ENCODE measurements around the gene DLG1. TPM values are rescaled to one million over a fixed set of nuclear protein-coding genes. Genes with fewer than 3 reads are reported as not detected.

The DLG1 gene
- total and polyA plus RNA-seq, 9 of the 15 experiments (the other 6 are each of a cell fraction or from before 2014, with no cell fraction given), result 9.4 to 63.5 (median 43.6) TPM

DNA sequence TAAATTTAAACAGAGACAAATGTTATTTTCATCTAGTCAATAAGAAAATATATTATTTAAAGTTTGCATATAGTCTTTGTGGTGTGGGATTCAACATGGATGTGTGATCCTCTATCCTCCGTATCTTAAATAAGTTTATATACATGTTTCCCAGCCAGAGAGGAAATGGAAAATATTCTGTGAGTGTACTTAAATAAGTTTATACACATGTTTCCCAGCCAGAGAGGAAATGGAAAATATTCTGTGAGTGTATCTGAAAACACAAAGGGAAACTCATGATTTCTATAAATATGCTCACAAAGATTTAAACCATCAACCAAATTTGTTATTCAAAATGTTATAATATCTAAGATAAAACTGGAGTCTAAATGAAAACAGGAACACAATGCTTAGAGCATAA is 158.8 kb downstream of the DLG1 start:
- WGBS (ENCODE audit: insufficient coverage, low coverage, missing lambda C conversion rate), result 100% methylated on average over 1 of the region's 1 CpG
- POLR2A ChIA-PET, result no interaction called here
- no TSS peak for BruUV-seq (replicated peaks)

DNA sequence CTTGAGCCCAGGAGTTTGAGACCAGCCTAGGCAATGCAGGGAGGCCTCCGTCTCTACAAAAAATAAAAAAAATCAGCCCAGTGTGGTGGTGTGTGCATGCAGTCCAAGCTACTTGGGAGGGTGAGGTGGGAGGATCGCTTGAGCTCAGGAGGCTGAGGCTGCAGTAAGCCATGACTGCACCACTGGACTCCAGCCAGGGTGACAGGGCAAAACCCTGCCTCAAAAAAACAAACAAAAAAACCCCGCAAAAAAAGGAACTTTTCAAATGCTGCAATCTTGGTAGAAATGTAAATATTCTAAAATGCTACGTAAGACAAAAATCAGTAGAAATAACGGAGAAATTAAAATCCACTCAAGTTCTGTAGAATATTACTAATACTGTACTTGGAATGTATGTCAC is 160.7 kb downstream of the DLG1 start:
- ChIA-PET CTCF (ENCODE audit: low intra/inter-chr PET ratio) (no interaction called here), POLR2A (interaction anchor here (0.6 kb wide), 1 partner anchor 25 kb away, joined by 3 read pairs; no protein-coding TSS in a partner anchor)
- in situ Hi-C loops (cut with MboI), result no loop called here
- Histone ChIP-seq H3K79me2 (ENCODE audit: control insufficient read depth, insufficient read depth, low read length) (no peaks in the 10 kb centered on the region), H3K4me1 (replicated peaks in 1 of 2; ENCODE audit: control insufficient read depth in 2 of 2, insufficient read depth in 2 of 2, low read length in 2 of 2) (no peaks in the 10 kb centered on the region), H3K4me3 (no peak overlapping the region), H3K36me3 (ENCODE audit: control insufficient read depth, insufficient read depth, low read length) (peaks cover 63% of the 10 kb centered on the region), H3K4me2 (ENCODE audit: insufficient read depth, low read length) (no peak overlapping the region), H2AFZ (ENCODE audit: low read depth, low read length) (no peak overlapping the region), H3K9ac (ENCODE audit: insufficient read depth in 1 of 2, low read depth in 2 of 2, low read length in 2 of 2) (no peak overlapping the region), H3K27me3 (ENCODE audit: control insufficient read depth in 2 of 2, insufficient read depth in 2 of 2, low read length in 2 of 2) (no peaks in the 10 kb centered on the region), H3K9me1 (ENCODE audit: control insufficient read depth, insufficient read depth, low read length) (no peaks in the 10 kb centered on the region), H3K9me3 (replicated peaks; ENCODE audit: control insufficient read depth, insufficient read depth, low read depth, low read length) (0 out of 2 replicates have a peak, but pooled peaks cover 2% of the 10 kb centered on the region), H3K27ac (ENCODE audit: extremely low read depth, low read depth, low read length) (no peak overlapping the region), H4K20me1 (replicated peaks; ENCODE audit: control insufficient read depth, insufficient read depth, low read length) (no peaks in the 10 kb centered on the region)
- intact Hi-C loops (cut with micrococcal nuclease), result no loop called here
- 84% methylated on average over 5 of the region's 5 CpGs for WGBS (ENCODE audit: insufficient coverage, low coverage, missing lambda C conversion rate)
- FAIRE-seq (no peak), DNase-seq (ENCODE audit: extremely low read depth in 1 of 4, low spot score in 3 of 4) (no peak), ATAC-seq (no peak)
- no TSS peak for BruUV-seq (replicated peaks)
- peak; percentile 13; the same call in 1 of the 2 replicates for TF ChIP-seq ZNF316 (IDR thresholded peaks at IDR 0.05)
- TF ChIP-seq FOXK2 (conservative IDR thresholded peaks at IDR 0.05 in 1 of 2, IDR thresholded peaks at IDR 0.05 in 1 of 2; ENCODE audit: low read depth in 2 of 2), result no peak
- TF ChIP-seq, protein P1, sequence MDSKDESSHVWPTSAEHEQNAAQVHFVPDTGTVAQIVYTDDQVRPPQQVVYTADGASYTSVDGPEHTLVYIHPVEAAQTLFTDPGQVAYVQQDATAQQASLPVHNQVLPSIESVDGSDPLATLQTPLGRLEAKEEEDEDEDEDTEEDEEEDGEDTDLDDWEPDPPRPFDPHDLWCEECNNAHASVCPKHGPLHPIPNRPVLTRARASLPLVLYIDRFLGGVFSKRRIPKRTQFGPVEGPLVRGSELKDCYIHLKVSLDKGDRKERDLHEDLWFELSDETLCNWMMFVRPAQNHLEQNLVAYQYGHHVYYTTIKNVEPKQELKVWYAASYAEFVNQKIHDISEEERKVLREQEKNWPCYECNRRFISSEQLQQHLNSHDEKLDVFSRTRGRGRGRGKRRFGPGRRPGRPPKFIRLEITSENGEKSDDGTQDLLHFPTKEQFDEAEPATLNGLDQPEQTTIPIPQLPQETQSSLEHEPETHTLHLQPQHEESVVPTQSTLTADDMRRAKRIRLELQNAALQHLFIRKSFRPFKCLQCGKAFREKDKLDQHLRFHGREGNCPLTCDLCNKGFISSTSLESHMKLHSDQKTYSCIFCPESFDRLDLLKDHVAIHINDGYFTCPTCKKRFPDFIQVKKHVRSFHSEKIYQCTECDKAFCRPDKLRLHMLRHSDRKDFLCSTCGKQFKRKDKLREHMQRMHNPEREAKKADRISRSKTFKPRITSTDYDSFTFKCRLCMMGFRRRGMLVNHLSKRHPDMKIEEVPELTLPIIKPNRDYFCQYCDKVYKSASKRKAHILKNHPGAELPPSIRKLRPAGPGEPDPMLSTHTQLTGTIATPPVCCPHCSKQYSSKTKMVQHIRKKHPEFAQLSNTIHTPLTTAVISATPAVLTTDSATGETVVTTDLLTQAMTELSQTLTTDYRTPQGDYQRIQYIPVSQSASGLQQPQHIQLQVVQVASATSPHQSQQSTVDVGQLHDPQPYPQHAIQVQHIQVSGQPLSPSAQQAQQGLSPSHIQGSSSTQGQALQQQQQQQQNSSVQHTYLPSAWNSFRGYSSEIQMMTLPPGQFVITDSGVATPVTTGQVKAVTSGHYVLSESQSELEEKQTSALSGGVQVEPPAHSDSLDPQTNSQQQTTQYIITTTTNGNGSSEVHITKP (IDR thresholded peaks at IDR 0.05; ENCODE audit: partially characterized antibody), result no peak
- peak; percentile 45; the same call in 1 of the 2 replicates for TF ChIP-seq NFIC (IDR thresholded peaks at IDR 0.05)

More for the DNA sequence above, 158.8 kb downstream of the DLG1 start:
- intact Hi-C loops (cut with micrococcal nuclease) (no loop called here), in situ Hi-C loops (cut with MboI) (no loop called here)
- Histone ChIP-seq H3K4me3 (no peak overlapping the region), H3K9me1 (ENCODE audit: control insufficient read depth, insufficient read depth, low read length) (no peaks in the 10 kb centered on the region), H3K4me2 (ENCODE audit: insufficient read depth, low read length) (no peak overlapping the region), H4K20me1 (replicated peaks; ENCODE audit: control insufficient read depth, insufficient read depth, low read length) (no peaks in the 10 kb centered on the region), H3K9me3 (replicated peaks; ENCODE audit: control insufficient read depth, insufficient read depth, low read depth, low read length) (0 out of 2 replicates have a peak, but pooled peaks cover 2% of the 10 kb centered on the region), H3K36me3 (ENCODE audit: control insufficient read depth, insufficient read depth, low read length) (peaks cover 50% of the 10 kb centered on the region), H3K79me2 (ENCODE audit: control insufficient read depth, insufficient read depth, low read length) (no peaks in the 10 kb centered on the region), H3K4me1 (replicated peaks in 1 of 2; ENCODE audit: control insufficient read depth in 2 of 2, insufficient read depth in 2 of 2, low read length in 2 of 2) (no peaks in the 10 kb centered on the region), H3K27ac (ENCODE audit: extremely low read depth, low read depth, low read length) (no peak overlapping the region), H3K27me3 (ENCODE audit: control insufficient read depth in 2 of 2, insufficient read depth in 2 of 2, low read length in 2 of 2) (no peaks in the 10 kb centered on the region), H2AFZ (ENCODE audit: low read depth, low read length) (no peak overlapping the region), H3K9ac (ENCODE audit: insufficient read depth in 1 of 2, low read depth in 2 of 2, low read length in 2 of 2) (no peak overlapping the region)
- CTCF ChIA-PET (ENCODE audit: low intra/inter-chr PET ratio), result no interaction called here
- DNase-seq (ENCODE audit: extremely low read depth in 1 of 4, low spot score in 3 of 4), result no peak
- FAIRE-seq, result no peak
- no peak for TF ChIP-seq KDM5B (IDR thresholded peaks at IDR 0.05; ENCODE audit: insufficient replicate concordance, low read depth, low read length)
- TF ChIP-seq CBFB (CRISPR knock-in tag; IDR thresholded peaks at IDR 0.05), result no peak
- no peak for TF ChIP-seq ZNF133 (CRISPR knock-in tag; IDR thresholded peaks at IDR 0.05)
- TF ChIP-seq PML (IDR thresholded peaks at IDR 0.05; ENCODE audit: low read length), result no peak
- TF ChIP-seq MTA1 (IDR thresholded peaks at IDR 0.05; ENCODE audit: borderline replicate concordance), result no peak
- TF ChIP-seq HMG20A (CRISPR knock-in tag; conservative IDR thresholded peaks at IDR 0.05), result no peak
- TF ChIP-seq FIP1L1 (IDR thresholded peaks at IDR 0.05; ENCODE audit: low read depth, low read length, poor library complexity, severe bottlenecking), result no peak
- no peak for ATAC-seq
